Measurements from ENCODE around the gene NTM.

NTM gene

GRCh38 chr11:131829725-131830124 lies 459.3 kb downstream of the NTM start:
- Histone ChIP-seq H3K27ac (ENCODE audit: low read length) (no peak overlapping the region), H3K4me3 (ENCODE audit: low read length) (no peak overlapping the region), H3K9ac (ENCODE audit: low read depth, low read length) (no peak overlapping the region), H3K36me3 (ENCODE audit: insufficient read depth, low read depth, low read length) (no peaks in the 10 kb centered on the region), H3K4me1 (ENCODE audit: insufficient read depth, low read length) (no peaks in the 10 kb centered on the region; the same call in 1 of the 2 replicates), H3K27me3 (ENCODE audit: insufficient read depth, low read length) (no peaks in the 10 kb centered on the region), H3K9me3 (ENCODE audit: insufficient read depth, low read depth, low read length) (no peaks in the 10 kb centered on the region)

DNA sequence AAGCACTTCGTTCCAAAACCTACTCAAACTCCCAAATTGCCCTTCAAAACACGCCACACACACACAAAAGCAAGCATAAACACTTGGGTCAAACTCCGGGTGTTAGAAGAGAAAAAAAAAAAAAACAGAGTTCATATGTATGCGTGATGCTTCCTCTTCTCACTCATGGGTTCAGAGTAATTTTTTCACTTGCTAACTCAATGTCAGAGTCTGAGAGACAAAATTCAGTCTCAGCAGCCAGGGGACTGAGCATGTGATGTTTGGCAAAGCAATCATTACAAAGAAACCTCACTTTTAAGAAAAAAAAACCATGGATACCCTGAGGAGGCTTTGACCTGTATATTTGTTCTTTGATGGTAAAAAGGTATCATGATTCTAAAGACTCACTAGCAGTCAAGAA lies 461.7 kb downstream of the NTM start:
- H3K27ac ChIP-seq (ENCODE audit: low read length), result no peak overlapping the region
- H3K9me3 ChIP-seq (ENCODE audit: insufficient read depth, low read depth, low read length), result no peaks in the 10 kb centered on the region
- no peaks in the 10 kb centered on the region; the same call in 1 of the 2 replicates for H3K4me1 ChIP-seq (ENCODE audit: insufficient read depth, low read length)
- no peaks in the 10 kb centered on the region for H3K36me3 ChIP-seq (ENCODE audit: insufficient read depth, low read depth, low read length)
- no peak overlapping the region for H3K9ac ChIP-seq (ENCODE audit: low read depth, low read length)
- no peak overlapping the region for H3K4me3 ChIP-seq (ENCODE audit: low read length)
- H3K27me3 ChIP-seq (ENCODE audit: insufficient read depth, low read length), result no peaks in the 10 kb centered on the region

DNA sequence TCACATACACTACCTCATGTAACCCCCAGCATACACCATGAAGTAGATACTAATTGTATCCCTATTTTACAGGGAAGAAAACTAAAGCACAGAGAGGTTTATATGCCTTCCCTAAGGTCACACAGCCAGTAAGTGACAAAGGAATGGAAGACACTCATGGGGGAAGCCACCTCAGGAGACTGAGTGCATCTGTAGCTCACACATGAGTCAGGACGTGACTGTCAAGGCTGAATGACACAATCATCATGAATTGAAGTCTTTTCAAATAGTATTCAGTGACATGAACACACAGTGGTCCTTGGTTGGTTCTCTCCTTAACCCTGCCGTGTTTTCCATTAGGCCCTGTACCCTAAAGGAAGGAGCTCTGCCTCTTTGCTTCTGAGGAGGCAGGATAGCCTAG lies 463.0 kb downstream of the NTM start:
- Histone ChIP-seq H3K27me3 (ENCODE audit: insufficient read depth, low read length) (no peaks in the 10 kb centered on the region), H3K9ac (ENCODE audit: low read depth, low read length) (no peak overlapping the region), H3K9me3 (ENCODE audit: insufficient read depth, low read depth, low read length) (no peaks in the 10 kb centered on the region), H3K4me1 (ENCODE audit: insufficient read depth, low read length) (peaks cover 3% of the 10 kb centered on the region; the same call in 1 of the 2 replicates), H3K4me3 (ENCODE audit: low read length) (no peak overlapping the region), H3K36me3 (ENCODE audit: insufficient read depth, low read depth, low read length) (no peaks in the 10 kb centered on the region), H3K27ac (ENCODE audit: low read length) (no peak overlapping the region)

DNA sequence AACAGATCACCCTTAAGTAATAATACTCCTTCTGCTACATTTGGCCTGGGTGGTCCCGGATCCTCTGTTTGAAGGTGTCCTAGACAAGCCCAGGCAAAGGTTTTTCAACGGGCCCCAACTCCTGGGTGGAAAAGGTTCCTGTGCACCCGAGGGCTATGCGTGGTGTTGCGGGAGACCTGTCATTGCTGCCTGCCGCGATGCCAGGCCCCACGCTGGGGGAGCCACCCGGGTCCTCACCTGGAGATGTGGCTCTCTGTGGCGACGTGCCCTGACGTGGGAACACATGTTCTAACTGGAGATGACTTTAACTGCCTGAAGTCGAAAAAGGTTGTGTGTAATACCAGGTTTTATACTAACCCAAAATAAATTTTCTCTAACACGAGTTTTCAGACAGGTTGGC lies 467.1 kb downstream of the NTM start:
- Histone ChIP-seq H3K36me3 (ENCODE audit: insufficient read depth, low read depth, low read length) (no peaks in the 10 kb centered on the region), H3K4me1 (ENCODE audit: insufficient read depth, low read length) (0 out of 2 replicates have a peak, but pooled peaks cover 4% of the 10 kb centered on the region), H3K4me3 (ENCODE audit: low read length) (no peak overlapping the region), H3K9me3 (ENCODE audit: insufficient read depth, low read depth, low read length) (no peaks in the 10 kb centered on the region), H3K27me3 (ENCODE audit: insufficient read depth, low read length) (no peaks in the 10 kb centered on the region), H3K9ac (ENCODE audit: low read depth, low read length) (no peak overlapping the region), H3K27ac (ENCODE audit: low read length) (no peak overlapping the region)

DNA sequence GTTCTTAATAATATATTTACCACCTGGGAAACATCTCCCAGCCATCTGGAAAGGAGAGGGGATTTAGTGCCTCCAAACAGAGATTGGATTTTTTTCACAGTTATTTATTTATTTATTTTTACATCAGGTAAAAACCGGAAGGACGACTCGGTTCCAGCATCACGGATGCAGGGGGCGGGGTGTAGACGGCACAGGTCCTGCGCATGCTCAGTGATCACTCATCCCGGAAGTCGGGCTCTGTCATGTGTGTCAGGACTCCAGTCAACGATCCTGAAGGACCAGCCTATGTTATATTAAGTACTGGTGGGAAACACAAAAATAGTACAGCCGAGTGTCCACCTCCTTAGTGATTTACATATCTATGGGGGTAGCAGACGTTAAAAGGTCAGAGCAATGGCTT lies 467.6 kb downstream of the NTM start:
- Histone ChIP-seq H3K9ac (ENCODE audit: low read depth, low read length) (no peak overlapping the region), H3K4me3 (ENCODE audit: low read length) (no peak overlapping the region), H3K27me3 (ENCODE audit: insufficient read depth, low read length) (no peaks in the 10 kb centered on the region), H3K9me3 (ENCODE audit: insufficient read depth, low read depth, low read length) (no peaks in the 10 kb centered on the region), H3K36me3 (ENCODE audit: insufficient read depth, low read depth, low read length) (no peaks in the 10 kb centered on the region), H3K27ac (ENCODE audit: low read length) (no peak overlapping the region), H3K4me1 (ENCODE audit: insufficient read depth, low read length) (peaks cover 4% of the 10 kb centered on the region; the same call in 1 of the 2 replicates)

GRCh38 chr11:131839326-131839725 lies 468.9 kb downstream of the NTM start:
- no peak overlapping the region for H3K27ac ChIP-seq (ENCODE audit: low read length)
- no peak overlapping the region for H3K9ac ChIP-seq (ENCODE audit: low read depth, low read length)
- no peak overlapping the region for H3K4me3 ChIP-seq (ENCODE audit: low read length)
- peaks cover 17% of the 10 kb centered on the region; the same call in 1 of the 2 replicates for H3K4me1 ChIP-seq (ENCODE audit: insufficient read depth, low read length)
- no peaks in the 10 kb centered on the region for H3K9me3 ChIP-seq (ENCODE audit: insufficient read depth, low read depth, low read length)
- H3K36me3 ChIP-seq (ENCODE audit: insufficient read depth, low read depth, low read length), result no peaks in the 10 kb centered on the region
- H3K27me3 ChIP-seq (ENCODE audit: insufficient read depth, low read length), result no peaks in the 10 kb centered on the region

- Histone ChIP-seq H3K36me3 (ENCODE audit: insufficient read depth, low read depth, low read length) (no peaks in the 10 kb centered on the region), H3K4me1 (ENCODE audit: insufficient read depth, low read length) (peaks cover 29% of the 10 kb centered on the region; the same call in 1 of the 2 replicates), H3K4me3 (ENCODE audit: low read length) (no peak overlapping the region), H3K9ac (ENCODE audit: low read depth, low read length) (no peak overlapping the region), H3K9me3 (ENCODE audit: insufficient read depth, low read depth, low read length) (no peaks in the 10 kb centered on the region), H3K27me3 (ENCODE audit: insufficient read depth, low read length) (no peaks in the 10 kb centered on the region), H3K27ac (ENCODE audit: low read length) (no peak overlapping the region)
Measured at GRCh38 chr11:131840545-131840944, 470.1 kb downstream of the NTM start.

DNA sequence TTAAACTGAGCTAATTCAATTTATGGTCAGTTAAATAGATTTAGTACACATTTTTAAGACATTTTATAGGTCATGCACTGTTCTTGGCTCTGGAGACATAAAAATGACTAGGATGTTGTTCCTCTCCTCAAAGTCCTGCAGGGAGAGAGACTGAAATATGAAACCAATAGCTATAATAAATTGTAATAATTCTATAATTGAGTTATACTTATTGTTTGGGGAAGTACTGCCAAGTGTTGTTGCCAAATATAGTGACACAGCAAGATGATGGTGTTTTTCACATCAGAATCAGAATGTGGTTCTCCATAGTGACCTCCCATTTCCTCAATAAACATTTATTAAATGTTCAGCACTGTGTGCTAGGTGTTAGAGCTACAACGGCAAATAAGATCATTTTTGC lies 470.6 kb downstream of the NTM start:
- Histone ChIP-seq H3K9ac (ENCODE audit: low read depth, low read length) (no peak overlapping the region), H3K9me3 (ENCODE audit: insufficient read depth, low read depth, low read length) (no peaks in the 10 kb centered on the region), H3K36me3 (ENCODE audit: insufficient read depth, low read depth, low read length) (no peaks in the 10 kb centered on the region), H3K27ac (ENCODE audit: low read length) (no peak overlapping the region), H3K4me3 (ENCODE audit: low read length) (no peak overlapping the region), H3K4me1 (ENCODE audit: insufficient read depth, low read length) (peaks cover 33% of the 10 kb centered on the region; the same call in 1 of the 2 replicates), H3K27me3 (ENCODE audit: insufficient read depth, low read length) (no peaks in the 10 kb centered on the region)

DNA sequence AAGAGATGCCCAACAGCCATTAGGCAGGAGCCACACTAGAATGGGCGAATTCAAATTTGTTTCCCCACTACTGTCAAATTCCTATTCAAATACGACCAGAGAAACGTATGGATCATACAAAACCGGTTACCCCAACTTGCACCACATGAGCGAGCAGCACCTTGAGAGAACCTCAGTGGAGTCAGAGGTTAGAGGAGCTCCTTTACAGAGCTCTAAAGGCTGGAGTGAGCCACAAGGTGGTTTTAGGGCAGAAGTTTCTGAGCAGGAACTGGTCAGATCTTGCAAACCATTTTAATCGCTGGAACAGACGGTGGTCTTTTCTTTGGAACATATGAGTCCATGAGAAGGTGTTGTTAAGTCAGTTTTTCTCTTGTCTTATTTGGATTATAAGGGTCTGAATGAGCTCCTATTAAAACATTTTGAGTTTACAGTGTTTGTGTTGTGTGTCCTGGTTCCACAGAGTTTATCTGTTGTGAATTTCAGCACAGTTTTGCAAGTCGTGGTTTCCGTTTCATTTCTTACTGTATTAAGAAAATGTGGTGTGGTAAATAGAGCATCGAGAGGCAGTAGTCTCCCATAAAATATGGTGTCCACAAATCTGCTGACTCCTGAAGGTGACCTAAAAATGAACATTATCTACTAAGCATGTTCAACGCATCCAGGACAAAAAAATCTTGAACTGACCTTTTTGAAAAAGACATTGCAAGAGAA lies 471.7 kb downstream of the NTM start:
- Histone ChIP-seq H3K27ac (ENCODE audit: low read length) (no peak overlapping the region), H3K4me1 (ENCODE audit: insufficient read depth, low read length) (peaks cover 42% of the 10 kb centered on the region; the same call in 1 of the 2 replicates), H3K9me3 (ENCODE audit: insufficient read depth, low read depth, low read length) (no peaks in the 10 kb centered on the region), H3K36me3 (ENCODE audit: insufficient read depth, low read depth, low read length) (no peaks in the 10 kb centered on the region), H3K27me3 (ENCODE audit: insufficient read depth, low read length) (no peaks in the 10 kb centered on the region), H3K4me3 (ENCODE audit: low read length) (no peak overlapping the region), H3K9ac (ENCODE audit: low read depth, low read length) (no peak overlapping the region)

DNA sequence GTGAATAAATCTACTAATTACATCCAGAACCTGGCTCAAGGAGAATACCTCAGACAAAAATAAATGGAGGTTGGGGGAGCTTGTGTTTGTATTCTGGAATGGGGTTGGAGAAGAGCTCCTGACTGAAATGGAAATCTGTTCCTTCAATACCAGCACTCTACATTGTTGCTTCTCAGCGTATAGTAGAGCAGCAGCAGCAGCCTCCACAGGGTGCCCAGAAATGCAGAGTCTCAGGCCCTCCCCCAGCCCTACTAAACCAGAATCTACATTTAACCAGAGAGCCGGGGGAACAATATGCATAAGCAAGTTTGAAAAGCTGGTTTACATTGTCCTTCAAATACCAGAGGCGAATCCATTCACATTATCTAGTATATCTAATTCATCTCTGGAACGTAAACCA lies 474.8 kb downstream of the NTM start:
- Histone ChIP-seq H3K27me3 (ENCODE audit: insufficient read depth, low read length) (no peaks in the 10 kb centered on the region), H3K9ac (ENCODE audit: low read depth, low read length) (no peak overlapping the region), H3K4me3 (ENCODE audit: low read length) (peak overlapping the region; percentile 17; the same call in 1 of the 2 replicates), H3K9me3 (ENCODE audit: insufficient read depth, low read depth, low read length) (no peaks in the 10 kb centered on the region), H3K27ac (ENCODE audit: low read length) (no peak overlapping the region), H3K36me3 (ENCODE audit: insufficient read depth, low read depth, low read length) (no peaks in the 10 kb centered on the region), H3K4me1 (ENCODE audit: insufficient read depth, low read length) (peaks cover 44% of the 10 kb centered on the region; the same call in 1 of the 2 replicates)

GRCh38 chr11:131849485-131849884 lies 479.1 kb downstream of the NTM start:
- peaks cover 40% of the 10 kb centered on the region; the same call in 1 of the 2 replicates for H3K4me1 ChIP-seq (ENCODE audit: insufficient read depth, low read length)
- H3K4me3 ChIP-seq (ENCODE audit: low read length), result no peak overlapping the region
- H3K36me3 ChIP-seq (ENCODE audit: insufficient read depth, low read depth, low read length), result no peaks in the 10 kb centered on the region
- no peak overlapping the region for H3K9ac ChIP-seq (ENCODE audit: low read depth, low read length)
- no peaks in the 10 kb centered on the region for H3K27me3 ChIP-seq (ENCODE audit: insufficient read depth, low read length)
- no peaks in the 10 kb centered on the region for H3K9me3 ChIP-seq (ENCODE audit: insufficient read depth, low read depth, low read length)
- H3K27ac ChIP-seq (ENCODE audit: low read length), result no peak overlapping the region

DNA sequence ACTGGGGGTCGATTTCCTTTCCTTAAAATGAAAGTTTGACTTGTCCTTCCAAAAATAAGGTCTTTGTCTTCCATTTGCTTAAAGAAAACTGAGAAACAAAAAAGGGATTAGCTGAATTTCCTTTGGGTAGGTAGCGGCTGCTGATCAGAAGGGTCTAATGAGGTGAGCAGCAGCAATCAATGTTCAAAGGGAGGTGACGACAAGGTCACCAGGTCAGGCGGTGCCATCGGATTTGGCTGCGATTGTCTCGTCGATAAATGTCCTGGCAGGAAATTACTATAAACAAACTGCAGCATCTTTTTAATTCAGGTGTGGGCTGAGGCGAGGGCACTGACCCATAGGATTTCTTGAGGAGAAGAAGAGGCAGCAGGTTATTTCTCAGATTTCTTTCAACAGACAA lies 480.1 kb downstream of the NTM start:
- Histone ChIP-seq H3K4me3 (ENCODE audit: low read length) (no peak overlapping the region), H3K27me3 (ENCODE audit: insufficient read depth, low read length) (no peaks in the 10 kb centered on the region), H3K9me3 (ENCODE audit: insufficient read depth, low read depth, low read length) (no peaks in the 10 kb centered on the region), H3K9ac (ENCODE audit: low read depth, low read length) (no peak overlapping the region), H3K27ac (ENCODE audit: low read length) (no peak overlapping the region), H3K36me3 (ENCODE audit: insufficient read depth, low read depth, low read length) (no peaks in the 10 kb centered on the region), H3K4me1 (ENCODE audit: insufficient read depth, low read length) (peaks cover 30% of the 10 kb centered on the region; the same call in 1 of the 2 replicates)

Data from iPS-20b (cell line).